ENCODE measurements around the gene KLHL22. TPM values are rescaled to one million over a fixed set of nuclear protein-coding genes. Genes with fewer than 3 reads are reported as not detected.

KLHL22 gene
- total and polyA plus RNA-seq, 2 of the 8 experiments (the other 6 are each of a cell fraction or from before 2014, with no cell fraction given), result 9.4 to 16.2 TPM

GRCh38 chr22:20435436-20436306 lies 59.9 kb downstream of the KLHL22 start:
- 67% methylated on average over 11 of the region's 11 CpGs; no CpG with 5 or more reads in 1 of the 2 experiments for WGBS, 2 experiments (ENCODE audit: extremely low coverage in 1 of 2, insufficient coverage in 1 of 2, insufficient read length in 1 of 2, insufficient replicate concordance in 2 of 2, low coverage in 1 of 2, low lambda C conversion rate in 2 of 2, missing lambda C conversion rate in 1 of 2)
- H3K9ac ChIP-seq (replicated peaks in 1 of 4; ENCODE audit: extremely low read depth in 1 of 4, low read depth in 3 of 4, low read length in 3 of 4), result no peak overlapping the region
- no peak overlapping the region for H3K14ac ChIP-seq (ENCODE audit: insufficient read length)
- peaks cover 0 to 3% (median 0%) of the 10 kb centered on the region in 4 experiments; a peak in 1 of 8 replicates for H3K36me3 ChIP-seq (ENCODE audit: control insufficient read depth in 2 of 4, insufficient read depth in 4 of 4, low read length in 3 of 4)
- peak overlapping the region; percentile 97; the same call in 1 of the 2 replicates for H2BK12ac ChIP-seq (ENCODE audit: low read depth, low read length)
- no peaks in the 10 kb centered on the region for H3K79me2 ChIP-seq (ENCODE audit: control insufficient read depth in 1 of 2, insufficient read depth in 2 of 2, low read length in 2 of 2)
- H4K8ac ChIP-seq (ENCODE audit: extremely low read depth, insufficient read depth, low read length), result no peak overlapping the region
- peak overlapping the region; percentile 72 for H2AK5ac ChIP-seq (ENCODE audit: low read depth, low read length)
- H3K23me2 ChIP-seq (ENCODE audit: low read depth, low read length), result peaks cover 20% of the 10 kb centered on the region; the same call in 1 of the 2 replicates
- peak overlapping the region; percentile 86 to 90 for H3K4me2 ChIP-seq (ENCODE audit: insufficient read depth in 1 of 2, low read depth in 2 of 2, low read length in 2 of 2)
- H2BK120ac ChIP-seq (replicated peaks; ENCODE audit: low read depth, low read length), result no peak overlapping the region
- DNase-seq (ENCODE audit: low read depth in 1 of 2, low spot score in 2 of 2), result no peak
- TF ChIP-seq SUZ12 (IDR thresholded peaks at IDR 0.05; ENCODE audit: low read length) (no peak; the same call in 1 of the 2 replicates), KDM1A (IDR thresholded peaks at IDR 0.05; ENCODE audit: borderline replicate concordance, low read length) (no peak), CHD1 (IDR thresholded peaks at IDR 0.05; ENCODE audit: low read depth, low read length) (no peak), SRF (IDR thresholded peaks at IDR 0.05; ENCODE audit: low read depth, low read length) (no peak), SIRT6 (IDR thresholded peaks at IDR 0.05; ENCODE audit: low read length) (no peak), SIN3A (conservative IDR thresholded peaks at IDR 0.05 in 1 of 2, IDR thresholded peaks at IDR 0.05 in 1 of 2; ENCODE audit: low read depth in 1 of 2, low read length in 2 of 2) (no peak)
- no peak overlapping the region for H4K91ac ChIP-seq (replicated peaks; ENCODE audit: insufficient read length, low read length)
- peak overlapping the region; percentile 80; the same call in 1 of the 2 replicates for H2BK20ac ChIP-seq (ENCODE audit: low read length)
- ChIA-PET POLR2A (ENCODE audit: partially characterized antibody) (interaction anchor here (0.8 to 1.5 kb wide), 3 partner anchors 11 to 13 kb away, joined by 3 to 4 read pairs (median 3); no protein-coding TSS in a partner anchor), CTCF (ENCODE audit: partially characterized antibody) (interaction anchor here (0.7 to 1.6 kb wide), 4 partner anchors 17 to 214 kb away, joined by 3 to 8 read pairs (median 4); no protein-coding TSS in a partner anchor)
- no peak overlapping the region for H2AFZ ChIP-seq (ENCODE audit: low read length)
- no peak overlapping the region for H2BK5ac ChIP-seq (ENCODE audit: low read depth, low read length)
- no peak overlapping the region for H3K23ac ChIP-seq (ENCODE audit: insufficient read length)
- H4K20me1 ChIP-seq (replicated peaks in 1 of 2; ENCODE audit: control insufficient read depth in 1 of 2, insufficient read depth in 2 of 2, low read length in 2 of 2), result peaks cover 18 to 37% of the 10 kb centered on the region in 2 experiments
- H3K27me3 ChIP-seq (replicated peaks in 1 of 4; ENCODE audit: control insufficient read depth in 3 of 4, extremely low read depth in 1 of 4, insufficient read depth in 3 of 4, low read length in 3 of 4), result peaks cover 27 to 83% (median 70%) of the 10 kb centered on the region in 4 experiments
- peak overlapping the region; percentile 83 for H2BK15ac ChIP-seq (ENCODE audit: low read length)
- peak overlapping the region; percentile 21 for H3K4ac ChIP-seq (replicated peaks; ENCODE audit: insufficient read length, low read depth, low read length)
- peaks cover 0 to 21% (median 10%) of the 10 kb centered on the region in 4 experiments; a peak in 5 of 7 replicates for H3K4me1 ChIP-seq (replicated peaks in 1 of 4; ENCODE audit: control insufficient read depth in 3 of 4, insufficient read depth in 4 of 4, low read length in 3 of 4)
- no peak overlapping the region; the same call in 1 of the 2 replicates for H3K18ac ChIP-seq (ENCODE audit: extremely low read depth, low read length)
- no peak overlapping the region for H4K5ac ChIP-seq (ENCODE audit: insufficient read length, low read depth, low read length)
- peak overlapping the region; percentile 3 to 78 (median 49); a peak in 7 of 8 replicates for H3K4me3 ChIP-seq (ENCODE audit: extremely low read depth in 1 of 4, insufficient read depth in 2 of 4, low read depth in 3 of 4, low read length in 4 of 4)
- FAIRE-seq, result no peak
- peaks cover 2% of the 10 kb centered on the region; the same call in 1 of the 2 replicates for H3K79me1 ChIP-seq (ENCODE audit: low read depth, low read length)
- no peak overlapping the region for H3K27ac ChIP-seq (ENCODE audit: low read depth, low read length)
- no peak overlapping the region for H3K56ac ChIP-seq (replicated peaks; ENCODE audit: insufficient read length, low read depth, low read length)
- no peaks in the 10 kb centered on the region for H3K9me3 ChIP-seq (ENCODE audit: insufficient read depth in 2 of 2, low read depth in 1 of 2, low read length in 1 of 2)

Measured in H1 (cell line).